NCI-H2196 (cell line): Measurements from ENCODE around the gene ST3GAL3.
"Not testable (repeated sequence)": the region's sequence is repeated elsewhere in the genome, so short reads cannot be mapped to it uniquely, and the experiment has no call there.

Experiments used
- DNase-seq: peaks from one replicate; lab custom pipeline; 2025; ENCODE audit not compliant: unreplicated experiment; lab: John Stamatoyannopoulos, UW

Gene ST3GAL3

GRCh38 chr1:43699281-43699680 is 8.1 kb upstream of the ST3GAL3 start:
- no peak for DNase-seq

GRCh38 chr1:43703836-43704235 is 3.5 kb upstream of the ST3GAL3 start:
- no peak for DNase-seq

GRCh38 chr1:43704838-43705237 is 2.5 kb upstream of the ST3GAL3 start:
- no peak for DNase-seq

DNA sequence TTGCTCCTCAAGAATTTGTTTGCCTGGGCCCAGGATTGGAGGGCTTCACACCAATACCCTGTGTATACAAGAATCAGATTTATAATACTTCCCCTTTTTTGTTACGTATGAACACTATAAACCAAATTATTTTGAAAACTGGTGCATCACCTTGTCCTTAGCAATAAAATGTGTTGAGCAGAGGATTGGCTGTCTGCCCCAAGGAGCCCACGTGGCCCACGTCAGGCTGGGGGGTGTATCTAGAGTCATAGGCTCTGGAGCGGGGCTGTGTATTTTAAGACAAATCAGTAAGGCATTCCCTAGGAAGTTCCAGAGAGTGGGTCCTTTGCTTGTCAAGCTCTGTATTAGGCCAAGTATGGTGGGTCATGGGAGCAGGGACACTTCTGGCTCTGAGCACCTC is 2.0 kb upstream of the ST3GAL3 start:
- no peak for DNase-seq

- DNase-seq, result peak; percentile 15
Observed at GRCh38 chr1:43705982-43706597, 1.2 kb upstream of the ST3GAL3 start.

GRCh38 chr1:43706598-43707189 is 642 bp upstream of the ST3GAL3 start:
- peak; percentile 9 for DNase-seq

GRCh38 chr1:43708002-43708410 is 670 bp downstream of the ST3GAL3 start:
- no peak for DNase-seq

DNA sequence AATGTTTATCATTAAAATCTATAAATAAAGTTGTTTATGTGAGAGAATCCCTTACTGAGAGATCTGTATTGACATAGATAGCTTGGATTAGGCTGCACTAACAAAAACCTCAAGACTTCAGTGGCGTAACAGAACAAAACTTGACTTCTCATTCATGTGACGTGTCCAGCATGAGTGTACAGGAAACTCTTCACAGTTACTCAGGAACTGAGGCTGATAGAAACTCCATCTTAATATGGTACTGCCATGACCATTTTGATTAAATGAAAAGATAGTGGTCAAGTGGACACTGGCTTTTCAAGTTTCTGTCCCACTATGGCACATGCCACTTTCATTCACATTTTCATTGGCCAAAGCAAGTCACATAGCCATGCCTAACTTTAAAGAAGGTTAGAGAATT is 3.7 kb downstream of the ST3GAL3 start:
- DNase-seq, result no peak

DNA sequence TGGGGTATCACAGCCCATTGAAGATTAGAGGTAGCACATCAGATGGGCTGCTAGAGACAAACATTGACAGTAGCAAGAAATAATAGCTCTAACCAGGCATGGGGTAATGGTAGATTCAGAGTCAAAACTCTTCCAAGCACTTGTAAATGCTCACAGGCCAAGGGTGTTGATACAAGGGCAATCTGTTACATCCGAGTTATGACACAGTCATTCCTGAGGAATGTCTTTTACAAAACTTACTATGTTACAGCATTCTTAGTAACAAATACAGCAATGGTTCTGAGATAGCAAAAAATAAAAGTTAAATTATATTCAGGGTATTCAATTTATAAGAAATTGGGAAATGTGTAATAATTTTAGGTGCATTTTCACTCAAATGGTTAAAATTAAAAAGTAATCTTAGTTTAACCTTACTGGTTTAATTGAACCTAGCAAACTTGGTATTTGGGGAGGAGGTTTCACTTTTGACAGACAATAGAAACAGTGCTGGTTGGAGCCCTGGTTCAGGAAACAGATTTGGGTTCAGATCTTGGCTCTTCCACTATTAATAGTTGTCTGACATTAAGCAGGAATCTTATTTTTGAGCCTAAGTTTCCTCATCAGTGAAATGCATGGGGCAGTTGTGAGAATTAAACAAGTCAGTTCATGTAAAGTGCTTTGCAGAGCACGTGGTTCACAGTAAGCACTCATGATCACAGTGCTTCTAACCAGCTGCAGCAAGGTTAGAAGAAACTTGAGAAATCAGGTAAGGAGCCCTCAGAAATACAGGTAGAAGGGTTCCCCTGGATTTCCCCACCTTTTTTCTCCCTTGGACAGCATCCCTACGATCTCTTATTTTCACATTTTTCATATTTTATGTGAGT is 4.4 kb downstream of the ST3GAL3 start:
- DNase-seq, result no peak

DNA sequence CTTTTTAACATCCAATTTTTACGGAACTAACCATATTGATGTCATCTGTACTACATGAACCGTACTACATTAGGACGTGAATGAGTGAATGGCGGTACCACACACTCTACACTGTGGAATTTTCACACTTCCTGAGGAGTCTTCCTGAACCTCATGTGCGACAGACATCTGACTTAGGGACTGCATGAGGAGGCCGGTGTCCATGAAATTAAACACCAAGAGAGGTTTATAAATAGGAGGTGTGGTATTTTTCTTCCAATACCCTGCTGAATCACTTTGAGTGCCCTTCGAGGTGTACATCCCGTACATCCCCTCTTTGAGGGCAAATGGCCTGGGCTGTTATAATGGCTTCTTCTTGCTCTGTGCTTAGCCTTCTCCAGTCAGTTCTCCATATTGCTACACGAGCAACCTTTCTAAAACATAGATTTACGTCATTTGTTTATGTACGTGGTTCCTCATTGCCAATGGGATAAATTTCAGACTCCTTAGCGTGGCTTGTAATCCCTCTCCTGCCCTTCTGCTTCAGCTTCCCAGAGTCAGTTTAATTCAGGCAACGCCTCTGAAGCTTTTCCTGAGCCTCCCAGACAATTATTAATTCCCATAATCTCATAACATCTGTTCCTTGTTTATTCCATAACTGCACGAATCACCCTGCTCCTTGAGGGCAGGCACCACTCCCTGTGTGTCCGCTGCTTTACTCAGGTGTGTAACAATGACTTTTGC is 9.4 kb downstream of the ST3GAL3 start:
- DNase-seq, result no peak

DNA sequence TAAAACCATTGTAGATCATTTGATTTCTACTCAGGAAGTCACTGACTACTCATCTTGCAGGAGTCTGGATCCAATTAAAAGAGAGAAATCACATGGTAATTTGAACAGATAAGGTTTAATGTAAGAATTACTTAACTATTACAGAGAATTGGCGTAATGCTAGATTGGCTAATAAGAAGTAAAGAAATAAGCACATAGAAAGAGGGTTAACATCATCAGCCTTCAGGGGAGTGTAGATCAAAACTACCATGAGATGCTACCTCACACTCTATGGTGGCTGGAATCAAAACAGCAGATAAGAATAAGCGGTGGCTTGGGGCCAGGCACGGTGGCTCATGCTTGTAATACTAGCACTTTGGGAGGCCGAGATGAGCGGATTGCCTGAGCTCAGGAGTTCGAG is 11.7 kb downstream of the ST3GAL3 start:
- DNase-seq, result no peak

DNA sequence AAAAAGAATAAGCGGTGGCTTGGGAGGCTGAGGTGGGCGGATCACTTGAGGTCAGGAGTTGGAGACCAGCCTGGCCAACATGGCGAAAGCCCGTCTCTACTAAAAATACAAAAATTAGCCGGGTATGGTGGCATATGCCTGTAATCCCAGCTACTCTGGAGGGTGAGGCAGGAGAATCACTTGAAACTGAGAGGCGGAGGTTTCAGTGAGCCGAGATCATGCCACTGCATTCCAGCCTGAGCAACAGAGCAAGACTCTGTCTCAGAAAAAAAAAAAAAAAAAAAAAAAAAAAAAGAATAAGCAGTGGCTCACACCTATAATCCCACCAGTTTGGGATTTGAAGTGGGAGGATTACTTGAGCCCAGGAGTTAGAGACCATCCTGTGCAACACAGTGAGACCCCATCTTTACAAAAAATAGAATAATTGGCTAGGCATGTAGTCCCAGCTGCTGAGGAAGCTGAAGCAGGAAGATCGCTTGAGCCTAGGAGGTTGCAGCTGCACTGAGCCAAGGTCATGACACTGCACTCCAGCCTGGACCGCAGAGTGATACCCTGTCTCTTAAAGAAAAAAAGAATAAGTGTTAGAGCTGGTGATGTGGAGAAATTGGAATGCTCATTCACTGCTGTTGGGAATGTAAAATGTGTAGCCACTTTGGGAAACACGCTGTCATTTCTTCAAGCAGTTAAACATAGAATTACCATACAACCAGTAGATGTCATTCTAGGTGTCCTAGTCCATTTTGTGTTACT is 12.5 kb downstream of the ST3GAL3 start:
- not testable (repeated sequence) for DNase-seq

DNA sequence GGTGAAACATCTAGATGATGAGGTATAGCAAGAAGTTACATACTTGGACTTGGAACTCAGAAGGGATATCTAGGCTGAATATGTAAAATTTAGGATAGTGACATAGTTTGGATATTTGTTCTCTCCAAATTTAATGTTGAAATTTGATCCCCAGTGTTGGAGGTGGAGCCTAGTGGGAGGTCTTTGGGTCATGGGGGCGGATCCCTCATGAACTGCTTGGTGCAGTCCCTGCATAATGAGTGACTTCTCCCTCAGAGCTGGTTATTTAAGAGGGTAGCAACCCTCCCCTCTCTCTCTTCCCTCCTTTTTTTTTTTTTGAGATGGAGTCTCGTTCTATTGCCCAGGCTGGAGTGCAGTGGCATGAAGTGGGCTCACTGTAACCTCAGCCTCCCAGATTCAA is 15.5 kb downstream of the ST3GAL3 start:
- no peak for DNase-seq

DNA sequence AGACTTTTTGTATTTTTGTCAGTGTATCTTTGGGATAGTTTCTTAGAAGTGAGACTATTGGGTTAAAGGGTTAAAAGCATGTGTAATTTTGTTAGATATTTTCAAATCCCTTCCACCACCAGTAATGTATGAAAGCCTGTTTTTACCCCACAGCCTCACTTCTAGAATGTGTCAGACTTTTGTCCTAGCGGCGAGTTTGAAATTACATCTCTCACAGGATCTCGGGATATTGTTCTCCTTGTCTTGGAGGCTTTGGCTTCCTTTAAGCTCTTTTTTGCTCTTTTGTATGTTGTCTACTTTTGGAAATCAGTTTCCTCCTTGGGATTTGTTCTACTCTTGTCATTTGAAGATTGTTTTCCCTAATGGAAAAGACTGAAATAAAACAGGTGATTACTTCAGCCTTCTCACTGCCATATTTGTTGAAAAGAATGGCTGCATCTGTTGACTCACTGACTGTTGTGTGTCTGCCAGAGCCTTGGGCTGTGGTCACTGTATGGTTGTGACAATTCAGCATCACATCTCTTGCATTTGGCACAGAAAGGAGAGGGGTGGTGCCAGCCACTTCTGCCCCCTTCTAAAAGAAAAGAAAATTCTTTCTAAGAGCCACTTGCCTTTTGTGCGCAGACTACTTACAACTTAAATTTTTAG is 22.6 kb downstream of the ST3GAL3 start:
- no peak for DNase-seq

DNA sequence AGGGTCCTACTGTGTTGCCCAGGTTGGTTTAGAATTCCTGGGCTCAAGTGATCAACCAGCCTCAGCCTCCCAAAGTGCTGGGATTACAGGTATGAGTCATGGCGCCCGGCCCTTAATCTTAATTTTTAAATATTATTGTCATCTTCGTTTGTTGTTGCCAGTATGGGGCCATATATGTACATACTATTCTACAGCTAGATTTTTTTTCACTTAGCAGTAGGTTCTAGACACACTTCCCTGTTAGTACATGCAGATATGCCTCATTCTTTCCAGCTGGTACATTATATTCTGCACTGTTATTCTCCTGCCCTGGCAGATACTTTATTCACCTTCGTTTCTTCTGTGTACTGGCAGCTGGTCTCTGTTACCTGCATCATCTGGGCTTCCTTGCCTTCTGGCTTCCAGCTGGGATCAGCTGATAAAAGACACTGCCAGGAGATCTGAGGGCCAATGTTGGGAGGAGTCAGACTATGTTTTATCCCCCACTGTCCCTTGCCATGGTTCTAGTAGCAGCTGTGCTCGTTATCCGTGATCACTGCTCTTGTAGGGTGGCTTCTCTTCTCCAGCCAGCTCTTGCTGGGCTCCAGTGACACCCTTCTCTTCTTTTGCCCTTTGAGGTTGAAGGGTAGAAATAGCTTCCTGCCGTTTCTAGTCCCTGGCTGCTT is 24.7 kb downstream of the ST3GAL3 start:
- DNase-seq, result peak; percentile 53

DNA sequence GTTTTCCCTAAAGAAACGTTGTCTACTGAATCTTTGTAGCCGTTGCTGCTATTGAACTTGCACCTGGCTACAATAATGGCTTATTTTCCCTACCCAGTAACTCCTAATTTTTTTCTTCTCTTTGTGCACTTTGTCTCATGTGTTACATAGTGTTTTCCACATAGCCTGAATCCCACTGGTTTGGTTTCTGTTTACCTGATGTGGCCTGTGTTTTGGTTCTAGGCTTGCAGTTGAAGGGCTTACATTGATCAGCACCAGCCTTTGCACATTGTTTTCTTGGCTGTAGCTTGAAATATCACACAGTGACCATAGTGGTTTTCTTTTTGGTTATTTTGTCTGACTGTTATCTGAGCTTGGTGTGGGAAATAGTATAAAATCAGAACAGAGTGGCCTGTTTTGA is 29.5 kb downstream of the ST3GAL3 start:
- DNase-seq, result no peak

DNA sequence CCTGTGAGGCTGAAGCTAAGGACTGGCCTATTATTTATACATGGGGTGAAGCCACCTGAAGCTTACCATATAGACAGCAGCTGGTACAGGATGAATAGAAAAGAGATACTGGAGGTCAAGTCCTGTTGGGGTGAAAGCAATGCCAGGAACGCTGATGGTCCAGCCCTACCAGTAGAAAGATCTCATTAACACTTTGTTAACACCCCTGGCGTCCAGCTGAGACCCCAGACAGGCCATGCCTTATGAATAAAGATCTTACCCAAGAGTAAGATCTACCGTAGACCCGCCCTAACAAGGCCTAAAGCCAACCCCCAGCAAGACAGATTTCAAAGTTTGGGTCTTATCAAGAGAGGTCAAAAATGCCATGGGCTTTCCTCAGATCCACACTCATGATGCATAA is 34.7 kb downstream of the ST3GAL3 start:
- DNase-seq, result no peak

DNA sequence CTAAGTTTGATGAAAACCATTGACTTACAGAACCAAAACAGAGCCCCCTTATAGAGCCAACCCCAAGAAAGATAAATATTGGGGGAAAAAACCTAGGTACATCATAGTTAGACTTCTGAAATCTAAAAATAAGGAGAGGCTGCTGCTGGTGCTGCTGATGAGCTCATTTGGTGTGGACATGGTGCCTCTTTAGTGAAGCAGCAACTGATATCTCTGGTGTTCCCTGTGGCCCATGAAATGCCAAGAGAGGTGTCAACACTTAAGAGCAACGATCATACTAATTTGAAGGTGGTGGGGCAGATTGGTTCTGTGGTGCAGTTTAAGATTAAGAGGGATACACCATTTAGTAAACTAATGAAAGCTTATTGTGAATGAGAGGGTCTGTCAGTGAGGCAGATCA is 35.9 kb downstream of the ST3GAL3 start:
- peak; percentile 54 for DNase-seq

- no peak for DNase-seq
Observed at GRCh38 chr1:43747736-43748135, 40.4 kb downstream of the ST3GAL3 start.

DNA sequence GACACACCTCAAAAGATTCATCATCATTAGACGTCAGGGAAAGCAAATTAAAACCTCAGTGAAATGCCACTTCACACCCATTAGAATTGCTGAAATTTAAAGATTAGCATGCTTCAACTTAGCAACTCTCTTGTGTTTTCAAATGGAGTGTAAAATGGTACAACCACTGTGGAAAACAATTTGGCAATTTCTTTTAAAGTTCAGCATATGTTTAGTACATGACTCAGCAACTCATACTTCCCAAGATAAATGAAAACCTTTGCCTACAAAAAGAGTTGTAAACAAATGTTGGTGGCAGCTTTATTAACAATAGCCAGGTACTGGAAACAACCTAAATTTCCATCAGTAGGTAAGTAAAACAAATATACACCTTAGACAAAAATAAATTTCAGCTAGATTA is 42.7 kb downstream of the ST3GAL3 start:
- no peak for DNase-seq
